ENCODE results near the gene CILP2. TPM values are rescaled to one million over a fixed set of nuclear protein-coding genes. Genes with fewer than 3 reads are reported as not detected.
A peak's percentile ranks its signal among the peaks of the same experiment; 100 is the strongest.

CILP2 gene
- total and polyA plus RNA-seq, 2 of the 4 experiments (the other 2 are of a cell fraction): 0.18 to 0.87 TPM

DNA sequence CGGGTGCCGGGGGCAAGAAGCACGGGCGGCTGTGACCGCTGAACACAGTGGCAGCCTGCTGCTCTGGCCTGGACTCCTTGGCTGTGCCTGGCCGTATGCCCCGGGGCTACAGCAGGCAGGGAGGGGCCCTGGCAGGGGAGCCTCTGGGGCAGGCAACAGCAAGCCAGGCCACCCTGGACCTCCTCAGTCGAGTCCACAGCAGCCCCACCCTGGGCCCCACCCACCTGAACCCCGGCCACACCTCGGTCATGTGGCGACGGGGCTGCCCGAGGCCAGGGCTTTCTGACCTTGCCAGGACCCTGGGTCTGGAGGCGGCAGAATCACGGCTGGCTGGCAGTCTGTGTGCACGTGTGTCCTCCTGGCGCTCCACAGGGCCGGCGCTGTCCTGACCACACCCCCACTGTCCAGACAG is 8.7 kb downstream of the CILP2 start:
- Histone ChIP-seq H3K56ac (ENCODE audit: extremely low read depth, insufficient read depth, low read length) (no peak overlapping the region), H2AK5ac (ENCODE audit: low read depth, low read length) (no peak overlapping the region), H2AK9ac (replicated peaks; ENCODE audit: low read depth, low read length, poor library complexity) (peak overlapping the region; percentile 42), H3K4me1 (ENCODE audit: control insufficient read depth, insufficient read depth, low read length) (no peaks in the 10 kb centered on the region), H4K8ac (ENCODE audit: low read depth in 2 of 2, low read length in 2 of 2) (no peak overlapping the region), H3K14ac (replicated peaks; ENCODE audit: low read depth, low read length) (no peak overlapping the region), H4K20me1 (ENCODE audit: insufficient read depth, low read length) (no peaks in the 10 kb centered on the region; the same call in 1 of the 2 replicates), H3K27me3 (ENCODE audit: control insufficient read depth, insufficient read depth, low read length) (peaks cover 12% of the 10 kb centered on the region; the same call in 1 of the 2 replicates), H3K79me1 (ENCODE audit: low read depth in 1 of 2, low read length in 2 of 2) (no peaks in the 10 kb centered on the region), H4K5ac (ENCODE audit: low read depth, low read length) (no peak overlapping the region), H3K27ac (ENCODE audit: insufficient read depth, low read length) (no peak overlapping the region), H4K91ac (ENCODE audit: insufficient read depth, low read depth, low read length) (no peak overlapping the region), H3K9ac (ENCODE audit: low read depth, low read length) (no peak overlapping the region), H3K4me3 (ENCODE audit: insufficient read depth, low read depth, low read length) (no peak overlapping the region), H3K9me1 (ENCODE audit: insufficient read depth, low read length) (no peaks in the 10 kb centered on the region), H3K23ac (ENCODE audit: low read depth, low read length) (no peak overlapping the region), H3K4me2 (ENCODE audit: low read depth, low read length) (no peak overlapping the region), H2BK120ac (ENCODE audit: low read depth, low read length) (no peak overlapping the region), H3K18ac (ENCODE audit: low read depth, low read length) (no peak overlapping the region), H2BK20ac (ENCODE audit: low read depth, low read length) (no peak overlapping the region), H2AFZ (replicated peaks; ENCODE audit: low read length, poor library complexity) (no peak overlapping the region), H3K4ac (ENCODE audit: low read depth, low read length) (no peak overlapping the region), H3K9me3 (ENCODE audit: control insufficient read depth, insufficient read depth, low read length) (no peaks in the 10 kb centered on the region), H2BK15ac (ENCODE audit: low read depth, low read length) (no peak overlapping the region), H2BK5ac (ENCODE audit: low read depth, low read length, poor library complexity, severe bottlenecking) (no peak overlapping the region), H3K36me3 (ENCODE audit: control insufficient read depth, insufficient read depth, low read length) (no peaks in the 10 kb centered on the region)
- ATAC-seq (ENCODE audit: low read depth) (no peak), DNase-seq (no peak)
- 35% methylated on average over 2 of the region's 19 CpGs; no CpG with 5 or more reads in 1 of the 2 experiments for WGBS, 2 experiments (ENCODE audit: extremely low coverage in 2 of 2, insufficient read length in 1 of 2)
- POLR2A ChIA-PET (ENCODE audit: unreplicated experiment): no interaction called here
- dilution Hi-C loops (cut with HindIII; ENCODE audit: low sequenced_read_pairs, unreplicated experiment) (no loop called here), in situ Hi-C loops (cut with MboI; ENCODE audit: low sequenced_read_pairs) (loop anchor here (25.0 kb wide), 1 partner anchor 416 kb away; no protein-coding TSS in a partner anchor), intact Hi-C loops (cut with micrococcal nuclease) (no loop called here)
- no TSS peak for BruUV-seq (replicated peaks)
- TF ChIP-seq MAFK (IDR thresholded peaks at IDR 0.05; ENCODE audit: low read depth, low read length) (no peak), FOS (IDR thresholded peaks at IDR 0.05; ENCODE audit: low read depth, low read length) (no peak), MXI1 (IDR thresholded peaks at IDR 0.05; ENCODE audit: borderline replicate concordance, low read depth, low read length) (no peak), MAZ (IDR thresholded peaks at IDR 0.05; ENCODE audit: borderline replicate concordance, low read depth, low read length) (no peak), NFE2L2 (IDR thresholded peaks at IDR 0.05; ENCODE audit: low read depth, low read length) (no peak), SMC3 (IDR thresholded peaks at IDR 0.05; ENCODE audit: low read depth, low read length) (no peak), RAD21 (IDR thresholded peaks at IDR 0.05; ENCODE audit: low read length) (no peak), POLR2A (IDR thresholded peaks at IDR 0.05; ENCODE audit: low read depth, low read length) (no peak), CEBPB (IDR thresholded peaks at IDR 0.05; ENCODE audit: low read depth, low read length) (no peak), RFX5 (IDR thresholded peaks at IDR 0.05; ENCODE audit: low read depth, low read length) (no peak), RCOR1 (IDR thresholded peaks at IDR 0.05; ENCODE audit: insufficient replicate concordance, low read length) (no peak), BHLHE40 (IDR thresholded peaks at IDR 0.05; ENCODE audit: low read depth, low read length) (no peak), CHD1 (IDR thresholded peaks at IDR 0.05; ENCODE audit: low read depth, low read length) (no peak)
- TF ChIP-seq, protein P1, sequence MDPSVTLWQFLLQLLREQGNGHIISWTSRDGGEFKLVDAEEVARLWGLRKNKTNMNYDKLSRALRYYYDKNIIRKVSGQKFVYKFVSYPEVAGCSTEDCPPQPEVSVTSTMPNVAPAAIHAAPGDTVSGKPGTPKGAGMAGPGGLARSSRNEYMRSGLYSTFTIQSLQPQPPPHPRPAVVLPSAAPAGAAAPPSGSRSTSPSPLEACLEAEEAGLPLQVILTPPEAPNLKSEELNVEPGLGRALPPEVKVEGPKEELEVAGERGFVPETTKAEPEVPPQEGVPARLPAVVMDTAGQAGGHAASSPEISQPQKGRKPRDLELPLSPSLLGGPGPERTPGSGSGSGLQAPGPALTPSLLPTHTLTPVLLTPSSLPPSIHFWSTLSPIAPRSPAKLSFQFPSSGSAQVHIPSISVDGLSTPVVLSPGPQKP (IDR thresholded peaks at IDR 0.05; ENCODE audit: borderline replicate concordance, low read depth, low read length): no peak
- TF ChIP-seq, protein P2, sequence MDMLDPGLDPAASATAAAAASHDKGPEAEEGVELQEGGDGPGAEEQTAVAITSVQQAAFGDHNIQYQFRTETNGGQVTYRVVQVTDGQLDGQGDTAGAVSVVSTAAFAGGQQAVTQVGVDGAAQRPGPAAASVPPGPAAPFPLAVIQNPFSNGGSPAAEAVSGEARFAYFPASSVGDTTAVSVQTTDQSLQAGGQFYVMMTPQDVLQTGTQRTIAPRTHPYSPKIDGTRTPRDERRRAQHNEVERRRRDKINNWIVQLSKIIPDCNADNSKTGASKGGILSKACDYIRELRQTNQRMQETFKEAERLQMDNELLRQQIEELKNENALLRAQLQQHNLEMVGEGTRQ (IDR thresholded peaks at IDR 0.05; ENCODE audit: low read depth, low read length): no peak
- TF ChIP-seq, protein P3, sequence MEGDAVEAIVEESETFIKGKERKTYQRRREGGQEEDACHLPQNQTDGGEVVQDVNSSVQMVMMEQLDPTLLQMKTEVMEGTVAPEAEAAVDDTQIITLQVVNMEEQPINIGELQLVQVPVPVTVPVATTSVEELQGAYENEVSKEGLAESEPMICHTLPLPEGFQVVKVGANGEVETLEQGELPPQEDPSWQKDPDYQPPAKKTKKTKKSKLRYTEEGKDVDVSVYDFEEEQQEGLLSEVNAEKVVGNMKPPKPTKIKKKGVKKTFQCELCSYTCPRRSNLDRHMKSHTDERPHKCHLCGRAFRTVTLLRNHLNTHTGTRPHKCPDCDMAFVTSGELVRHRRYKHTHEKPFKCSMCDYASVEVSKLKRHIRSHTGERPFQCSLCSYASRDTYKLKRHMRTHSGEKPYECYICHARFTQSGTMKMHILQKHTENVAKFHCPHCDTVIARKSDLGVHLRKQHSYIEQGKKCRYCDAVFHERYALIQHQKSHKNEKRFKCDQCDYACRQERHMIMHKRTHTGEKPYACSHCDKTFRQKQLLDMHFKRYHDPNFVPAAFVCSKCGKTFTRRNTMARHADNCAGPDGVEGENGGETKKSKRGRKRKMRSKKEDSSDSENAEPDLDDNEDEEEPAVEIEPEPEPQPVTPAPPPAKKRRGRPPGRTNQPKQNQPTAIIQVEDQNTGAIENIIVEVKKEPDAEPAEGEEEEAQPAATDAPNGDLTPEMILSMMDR (conservative IDR thresholded peaks at IDR 0.05; ENCODE audit: low read depth, low read length): no peak
- CTCF ChIA-PET: no interaction called here

Data from IMR-90 (cell line).